Activated CD4-positive, alpha-beta T cell treated with anti-CD3 and anti-CD28 coated beads for 24 hours (primary cell): Measurements from ENCODE around the gene ENPP6.
"Not testable (repeated sequence)": the region's sequence is repeated elsewhere in the genome, so short reads cannot be mapped to it uniquely, and the experiment has no call there.

Experiments
- DNase-seq, 2 donors: peaks; one replicate each; pipeline ENCODE4 v3.0.0-alpha.2; 2020; ENCODE audit warnings: low read depth in 2 of 2

ENPP6 gene

GRCh38 chr4:184148738-184149637 is 68.7 kb downstream of the ENPP6 start:
- DNase-seq: no peak

- DNase-seq: no peak
Measured at GRCh38 chr4:184147858-184148737, 69.6 kb downstream of the ENPP6 start.

- no peak for DNase-seq
Measured at GRCh38 chr4:184146951-184147350, 70.7 kb downstream of the ENPP6 start.

- no peak for DNase-seq
Measured at GRCh38 chr4:184145596-184145995, 72.1 kb downstream of the ENPP6 start.

DNA sequence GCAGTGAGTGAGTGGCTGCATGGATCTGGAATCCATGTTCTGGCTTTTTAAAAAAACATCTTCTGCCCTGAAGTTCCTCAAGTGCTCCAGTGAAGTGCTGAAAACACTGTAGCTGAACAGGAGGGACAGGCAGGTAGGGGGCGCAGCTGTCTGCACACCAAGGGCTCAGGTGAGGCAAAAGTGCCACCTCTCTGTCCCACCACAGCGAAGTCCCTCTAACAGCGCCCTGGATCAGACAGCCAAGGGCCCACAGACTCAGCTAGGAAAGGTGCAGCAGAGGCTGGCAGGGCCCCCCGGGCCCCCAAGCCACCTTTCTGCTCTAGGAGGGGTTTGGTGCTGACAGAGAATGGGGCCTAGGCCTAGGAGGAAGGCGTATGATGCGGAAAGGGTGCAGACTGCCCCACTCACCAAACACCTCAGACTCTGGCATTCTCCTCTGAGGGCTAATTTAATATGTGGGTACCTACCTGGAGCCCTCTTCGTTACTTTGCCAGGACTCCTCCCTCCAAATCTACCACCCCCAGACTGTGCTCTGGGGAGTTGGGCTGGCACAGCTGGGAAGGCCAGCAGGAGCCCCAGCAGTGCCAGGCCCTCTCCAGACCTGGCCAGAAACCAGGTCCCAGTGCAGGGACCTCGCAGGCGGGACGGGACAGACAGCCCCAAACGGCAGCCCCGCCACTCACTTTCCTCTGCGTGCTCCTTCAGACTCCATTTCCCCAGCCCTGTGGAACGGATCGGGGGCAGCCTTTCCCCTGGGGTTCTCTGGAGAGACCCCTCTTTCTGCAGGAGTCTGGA is 73.7 kb downstream of the ENPP6 start:
- DNase-seq: no peak

DNA sequence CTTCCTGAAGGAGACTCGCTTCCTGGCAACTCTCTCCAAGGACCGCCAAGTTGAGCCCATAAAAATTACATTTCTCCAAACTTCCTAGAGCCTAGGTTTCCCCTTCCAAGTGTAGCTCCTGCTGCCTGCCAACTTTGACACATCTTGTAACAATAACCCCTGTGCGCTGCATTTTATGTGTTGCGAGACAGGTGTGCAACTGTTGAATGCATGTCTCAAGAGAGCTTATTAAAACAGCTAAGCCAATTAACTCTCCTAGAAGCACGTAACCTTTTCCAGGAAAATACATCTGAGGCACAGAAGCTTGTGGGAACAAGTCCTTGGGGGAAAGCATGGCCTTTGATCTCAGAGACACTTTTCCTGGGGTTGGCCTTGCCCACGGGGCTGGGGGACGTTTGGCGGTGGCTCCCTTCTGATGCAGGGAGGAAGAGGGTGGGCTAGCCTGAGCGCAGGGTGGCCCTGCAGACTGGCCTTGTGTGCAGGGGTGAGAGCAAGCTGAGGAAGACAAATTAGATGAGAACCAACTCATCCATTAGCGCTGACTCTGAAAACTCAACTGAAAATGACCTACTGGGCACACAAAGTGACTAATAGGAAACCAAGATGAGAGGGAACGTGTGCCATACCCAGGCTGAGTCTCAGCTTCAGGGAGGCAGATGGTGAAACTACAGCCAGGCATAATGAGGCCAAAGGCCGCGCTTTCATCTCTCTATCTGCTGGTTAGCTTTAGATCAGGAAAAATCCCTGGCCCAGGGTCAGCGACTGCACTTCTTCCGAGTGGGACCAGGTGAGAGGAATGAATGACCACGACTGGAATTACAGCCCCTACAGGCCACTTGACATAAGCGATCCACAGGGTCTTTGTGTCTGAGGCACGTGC is 75.3 kb downstream of the ENPP6 start:
- DNase-seq: no peak

- not testable (repeated sequence) for DNase-seq
Measured at GRCh38 chr4:184140901-184141300, 76.8 kb downstream of the ENPP6 start.

DNA sequence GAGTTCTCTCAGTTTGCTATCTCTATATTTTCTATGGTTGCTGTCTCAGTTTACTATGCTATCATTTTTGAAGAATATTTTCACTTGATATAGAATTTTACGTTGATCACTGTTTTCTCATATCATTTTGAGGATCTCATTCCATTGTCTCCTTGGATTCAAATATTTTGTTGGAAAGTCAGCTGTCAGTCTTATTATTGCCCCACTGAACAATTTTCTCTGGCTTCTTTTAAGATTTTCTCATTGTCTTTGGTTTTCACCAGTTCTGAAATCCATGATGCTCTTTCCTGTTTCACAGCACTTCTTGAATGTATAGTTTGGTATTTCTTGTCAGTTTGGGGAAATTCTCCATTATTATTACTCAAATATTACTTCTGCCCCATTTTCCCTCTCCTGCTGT is 81.1 kb downstream of the ENPP6 start:
- no peak for DNase-seq

GRCh38 chr4:184126800-184127199 is 90.9 kb downstream of the ENPP6 start:
- no peak for DNase-seq

DNA sequence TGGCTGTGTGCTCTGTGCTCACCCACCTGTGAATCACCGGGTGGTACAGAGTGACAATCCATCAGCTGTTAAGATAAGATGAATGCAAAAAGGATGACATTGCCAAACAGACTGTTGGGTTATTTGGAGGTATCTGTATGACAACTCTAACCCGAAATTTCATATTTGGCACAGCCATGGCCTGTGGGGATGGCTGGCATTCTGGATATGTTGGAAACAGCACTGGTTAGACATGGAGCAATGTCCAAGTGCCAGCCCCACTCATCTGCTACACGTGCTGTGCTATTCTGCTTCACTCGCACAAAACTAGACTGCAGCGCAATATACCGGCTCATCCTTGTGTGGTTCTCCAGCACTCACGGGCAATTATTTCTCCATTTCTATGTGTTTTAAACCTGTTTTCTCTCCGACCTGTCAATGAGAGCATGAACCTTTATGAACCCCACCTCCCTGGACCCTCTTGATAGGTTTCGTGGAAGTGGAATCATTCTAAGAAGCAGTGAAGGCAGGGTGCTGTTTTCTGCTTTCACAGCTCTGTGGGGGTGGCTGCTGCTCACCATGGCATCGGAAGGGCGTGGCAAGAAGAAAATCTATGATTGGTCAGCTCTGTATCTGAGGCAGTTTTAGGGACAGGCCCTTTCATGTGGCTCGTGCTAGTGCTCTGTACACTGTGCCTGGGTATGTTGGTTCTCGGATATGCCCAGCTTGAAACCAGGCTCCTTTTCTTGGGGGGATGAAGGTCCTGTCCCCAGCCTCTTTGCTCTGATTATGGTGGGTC is 94.9 kb downstream of the ENPP6 start:
- no peak for DNase-seq

GRCh38 chr4:184120549-184121127 is 97.0 kb downstream of the ENPP6 start:
- DNase-seq: no peak

GRCh38 chr4:184117662-184118199 is 99.9 kb downstream of the ENPP6 start:
- no peak for DNase-seq

DNA sequence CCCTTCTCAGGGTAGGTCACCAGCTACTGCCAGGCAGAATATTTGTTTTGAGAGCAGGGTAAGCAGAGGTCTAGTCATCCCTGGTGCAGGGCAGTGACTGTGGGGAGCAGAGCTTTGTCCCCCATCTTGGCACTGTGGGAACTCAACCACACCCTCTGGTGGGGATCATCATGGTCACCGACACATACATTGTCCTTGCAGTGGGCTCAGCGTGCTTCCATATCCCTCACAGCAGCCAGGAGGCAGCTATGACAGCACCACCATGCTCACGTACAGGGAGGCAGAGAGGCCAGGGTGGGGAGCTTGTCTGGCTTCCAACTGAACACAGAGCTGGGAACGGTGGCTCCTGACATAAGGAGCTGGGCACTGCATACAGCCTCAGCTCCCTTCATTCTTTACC is 102.3 kb downstream of the ENPP6 start:
- no peak for DNase-seq

DNA sequence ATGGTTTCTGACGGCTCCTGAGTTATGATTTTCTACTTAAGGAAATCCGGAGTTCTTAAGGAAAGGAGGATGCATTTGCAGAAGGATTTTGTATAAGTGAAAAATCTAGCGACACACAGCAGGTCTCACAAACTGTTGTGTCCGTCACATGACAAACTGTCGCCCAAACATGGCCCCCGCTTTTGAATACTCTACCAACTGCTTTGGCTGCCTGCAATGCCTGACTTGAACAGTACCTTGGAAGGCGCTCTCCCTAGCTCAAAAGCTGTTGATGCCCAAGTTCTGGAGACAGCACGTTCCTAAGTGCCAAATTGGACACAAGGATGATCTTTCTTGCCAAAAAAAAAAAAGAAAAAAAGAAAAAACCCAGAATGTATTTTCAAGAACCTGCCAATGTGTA is 103.2 kb downstream of the ENPP6 start:
- DNase-seq: no peak

- no peak for DNase-seq
Measured at GRCh38 chr4:184112006-184112550, 105.6 kb downstream of the ENPP6 start.

GRCh38 chr4:184111233-184111832 is 106.3 kb downstream of the ENPP6 start:
- DNase-seq: no peak

- no peak for DNase-seq
Measured at GRCh38 chr4:184110452-184111224, 107.0 kb downstream of the ENPP6 start.

GRCh38 chr4:184108006-184108501 is 109.6 kb downstream of the ENPP6 start:
- no peak for DNase-seq
